ENCODE results near the gene CLOCK.
A peak's percentile ranks its signal among the peaks of the same experiment; 100 is the strongest.

CLOCK gene

GRCh38 chr4:55395218-55395528 lies 151.5 kb downstream of the CLOCK start:
- intact Hi-C loops (cut with micrococcal nuclease): loop anchor here (1.0 to 5.0 kb wide), 2 partner anchors 49 to 152 kb away; partner anchors contain the start of genes CLOCK and SRD5A3
- Mint-ChIP-seq H3K27me3 (no peaks in the 10 kb centered on the region), H3K4me1 (ENCODE audit: low read depth) (peaks cover 32% of the 10 kb centered on the region), H3K9me3 (no peaks in the 10 kb centered on the region), H3K27ac (peak overlapping the region; percentile 96), H3K36me3 (ENCODE audit: low read depth) (peaks cover 40% of the 10 kb centered on the region), H3K4me3 (peak overlapping the region; percentile 92)

GRCh38 chr4:55393461-55394320 lies 153.0 kb downstream of the CLOCK start:
- Mint-ChIP-seq H3K4me3 (no peak overlapping the region), H3K27me3 (no peaks in the 10 kb centered on the region), H3K27ac (peak overlapping the region; percentile 45), H3K9me3 (no peaks in the 10 kb centered on the region), H3K36me3 (ENCODE audit: low read depth) (peaks cover 28% of the 10 kb centered on the region), H3K4me1 (ENCODE audit: low read depth) (peaks cover 21% of the 10 kb centered on the region)
- intact Hi-C loops (cut with micrococcal nuclease): no loop called here

GRCh38 chr4:55386840-55387239 lies 159.9 kb downstream of the CLOCK start:
- intact Hi-C loops (cut with micrococcal nuclease): no loop called here
- no peaks in the 10 kb centered on the region for H3K9me3 Mint-ChIP-seq
- H3K36me3 Mint-ChIP-seq (ENCODE audit: low read depth): no peaks in the 10 kb centered on the region
- H3K27ac Mint-ChIP-seq: no peak overlapping the region
- H3K27me3 Mint-ChIP-seq: no peaks in the 10 kb centered on the region
- H3K4me3 Mint-ChIP-seq: no peak overlapping the region
- no peaks in the 10 kb centered on the region for H3K4me1 Mint-ChIP-seq (ENCODE audit: low read depth)

- intact Hi-C loops (cut with micrococcal nuclease): no loop called here
- Mint-ChIP-seq H3K4me1 (ENCODE audit: low read depth) (no peaks in the 10 kb centered on the region), H3K36me3 (ENCODE audit: low read depth) (no peaks in the 10 kb centered on the region), H3K4me3 (no peak overlapping the region), H3K9me3 (no peaks in the 10 kb centered on the region), H3K27me3 (no peaks in the 10 kb centered on the region), H3K27ac (no peak overlapping the region)
These were observed 160.6 kb downstream of the CLOCK start for GRCh38 chr4:55386073-55386472.

GRCh38 chr4:55385201-55385649 lies 161.5 kb downstream of the CLOCK start:
- Mint-ChIP-seq H3K27ac (no peak overlapping the region), H3K4me3 (no peak overlapping the region), H3K9me3 (no peaks in the 10 kb centered on the region), H3K27me3 (no peaks in the 10 kb centered on the region), H3K36me3 (ENCODE audit: low read depth) (no peaks in the 10 kb centered on the region), H3K4me1 (ENCODE audit: low read depth) (no peaks in the 10 kb centered on the region)
- intact Hi-C loops (cut with micrococcal nuclease): no loop called here

GRCh38 chr4:55382488-55383003 lies 164.2 kb downstream of the CLOCK start:
- Mint-ChIP-seq H3K4me3 (no peak overlapping the region), H3K9me3 (no peaks in the 10 kb centered on the region), H3K27me3 (no peaks in the 10 kb centered on the region), H3K4me1 (ENCODE audit: low read depth) (no peaks in the 10 kb centered on the region), H3K36me3 (ENCODE audit: low read depth) (no peaks in the 10 kb centered on the region), H3K27ac (no peak overlapping the region)
- intact Hi-C loops (cut with micrococcal nuclease): no loop called here

- H3K27ac Mint-ChIP-seq: no peak overlapping the region
- H3K9me3 Mint-ChIP-seq: no peaks in the 10 kb centered on the region
- H3K4me1 Mint-ChIP-seq (ENCODE audit: low read depth): no peaks in the 10 kb centered on the region
- H3K4me3 Mint-ChIP-seq: no peak overlapping the region
- intact Hi-C loops (cut with micrococcal nuclease): no loop called here
- H3K27me3 Mint-ChIP-seq: no peaks in the 10 kb centered on the region
- H3K36me3 Mint-ChIP-seq (ENCODE audit: low read depth): no peaks in the 10 kb centered on the region
These were observed 165.2 kb downstream of the CLOCK start for GRCh38 chr4:55381502-55381901.

GRCh38 chr4:55380576-55380975 lies 166.1 kb downstream of the CLOCK start:
- no peaks in the 10 kb centered on the region for H3K36me3 Mint-ChIP-seq (ENCODE audit: low read depth)
- intact Hi-C loops (cut with micrococcal nuclease): no loop called here
- no peak overlapping the region for H3K4me3 Mint-ChIP-seq
- no peaks in the 10 kb centered on the region for H3K9me3 Mint-ChIP-seq
- no peaks in the 10 kb centered on the region for H3K4me1 Mint-ChIP-seq (ENCODE audit: low read depth)
- no peak overlapping the region for H3K27ac Mint-ChIP-seq
- no peaks in the 10 kb centered on the region for H3K27me3 Mint-ChIP-seq

- H3K27ac Mint-ChIP-seq: no peak overlapping the region
- no peaks in the 10 kb centered on the region for H3K27me3 Mint-ChIP-seq
- H3K4me1 Mint-ChIP-seq (ENCODE audit: low read depth): no peaks in the 10 kb centered on the region
- intact Hi-C loops (cut with micrococcal nuclease): no loop called here
- no peak overlapping the region for H3K4me3 Mint-ChIP-seq
- H3K9me3 Mint-ChIP-seq: no peaks in the 10 kb centered on the region
- H3K36me3 Mint-ChIP-seq (ENCODE audit: low read depth): peaks cover 6% of the 10 kb centered on the region
These were observed 167.9 kb downstream of the CLOCK start for GRCh38 chr4:55378617-55379467.
